Peyer's patch (tissue), 4 donors: ENCODE measurements around the gene SAMMSON. TPM values are rescaled to one million over a fixed set of nuclear protein-coding genes. Genes with fewer than 3 reads are reported as not detected.
A peak's percentile ranks its signal among the peaks of the same experiment; 100 is the strongest.

Experiments
- DNase-seq, 3 donors: peaks; one replicate each; pipeline ENCODE4 v3.0.0-alpha.2; 2017 to 2019
- H3K27ac ChIP-seq, 4 donors: fragments of 200-600 bp; sonication (generic); one replicate each; pipeline ENCODE4 v1.5.1; 2016 to 2019
- H3K27me3 ChIP-seq, 2 donors: fragments of 200-600 bp; sonication (generic); one replicate each; pipeline ENCODE4 v1.5.1; 2019
- H3K36me3 ChIP-seq, 3 donors: fragments of 200-600 bp; sonication (generic); one replicate each; pipeline ENCODE4 v1.5.1; 2016 to 2019
- H3K4me1 ChIP-seq, 4 donors: fragments of 200-600 bp; sonication (generic); one replicate each; pipeline ENCODE4 v1.5.1; 2016 to 2019
- H3K4me3 ChIP-seq, 4 donors: fragments of 200-600 bp; sonication (generic); 1 replicate in 3 of 4; 2 replicates in 1 of 4; pipeline ENCODE4 v1.5.1; 2016 to 2019; ENCODE audit warnings: mild to moderate bottlenecking in 1 of 4
- H3K9me3 ChIP-seq, 4 donors: fragments of 200-600 bp; sonication (generic); one replicate each; pipeline ENCODE4 v1.5.1; 2016 to 2019; ENCODE audit warnings: mild to moderate bottlenecking in 1 of 4
- CTCF ChIP-seq, 6 experiments: fragments of 450-650 bp in 4 of 6; fragments of 200-600 bp in 2 of 6; sonication (generic) in 1 of 6; IDR thresholded peaks; one replicate each; pipeline ENCODE4 v1.5.1; 2017 to 2019; ENCODE audit warnings: antibody characterized with exemption in 6 of 6, mild to moderate bottlenecking in 3 of 6, moderate library complexity in 1 of 6
- POLR2A ChIP-seq, 2 donors: fragments of 450-650 bp; IDR thresholded peaks; one replicate each; pipeline ENCODE4 v1.5.1; 2017; ENCODE audit warnings: antibody characterized with exemption in 2 of 2, mild to moderate bottlenecking in 2 of 2, moderate library complexity in 2 of 2
- total RNA-seq, 4 donors: library from RNA; depleted of rRNA; stranded (reverse); fragments of >200 nt; gene quantifications; one replicate each; pipeline ENCODE4 v1.1.0, GENCODE V29; 2016

SAMMSON gene
- total RNA-seq: not detected

GRCh38 chr3:69999140-70000027, at the start of gene SAMMSON:
Gene SAMMSON, plus strand, starts transcription at chr3:69999733.
- Histone ChIP-seq H3K27ac (peak within 1 kb of the TSS; percentile 43 to 75 (median 60)), H3K4me1 (no peaks in the 10 kb centered on the region), H3K27me3 (no peaks in the 10 kb centered on the region), H3K36me3 (no peaks in the 10 kb centered on the region), H3K4me3 (no peak within 1 kb of the TSS), H3K9me3 (no peaks in the 10 kb centered on the region)
- DNase-seq: no peak
- no peak for TF ChIP-seq POLR2A (IDR thresholded peaks at IDR 0.05)
- TF ChIP-seq CTCF (IDR thresholded peaks at IDR 0.05): no peak

- Histone ChIP-seq H3K27me3 (no peaks in the 10 kb centered on the region), H3K36me3 (no peaks in the 10 kb centered on the region), H3K4me3 (no peak overlapping the region), H3K4me1 (peaks cover 0 to 7% (median 0%) of the 10 kb centered on the region in 4 donors), H3K27ac (no peak overlapping the region), H3K9me3 (no peaks in the 10 kb centered on the region)
- TF ChIP-seq CTCF (IDR thresholded peaks at IDR 0.05): no peak
- no peak for TF ChIP-seq POLR2A (IDR thresholded peaks at IDR 0.05)
- no peak for DNase-seq
Measured at GRCh38 chr3:69951616-69952015, 47.9 kb upstream of the SAMMSON start.

- Histone ChIP-seq H3K9me3 (no peaks in the 10 kb centered on the region), H3K27me3 (no peaks in the 10 kb centered on the region), H3K36me3 (peaks cover 0 to 11% (median 0%) of the 10 kb centered on the region in 3 donors), H3K27ac (no peak overlapping the region), H3K4me1 (no peaks in the 10 kb centered on the region), H3K4me3 (no peak overlapping the region)
- TF ChIP-seq POLR2A (IDR thresholded peaks at IDR 0.05) (no peak), CTCF (IDR thresholded peaks at IDR 0.05) (no peak)
- DNase-seq: no peak
Measured at GRCh38 chr3:69959581-69959980, 40.0 kb upstream of the SAMMSON start.

GRCh38 chr3:69961706-69962439, 37.7 kb upstream of the SAMMSON start:
- Histone ChIP-seq H3K27ac (no peak overlapping the region), H3K4me3 (no peak overlapping the region), H3K4me1 (no peaks in the 10 kb centered on the region), H3K27me3 (no peaks in the 10 kb centered on the region), H3K9me3 (no peaks in the 10 kb centered on the region), H3K36me3 (peaks cover 0 to 11% (median 0%) of the 10 kb centered on the region in 3 donors)
- TF ChIP-seq CTCF (IDR thresholded peaks at IDR 0.05): no peak
- TF ChIP-seq POLR2A (IDR thresholded peaks at IDR 0.05): no peak
- DNase-seq: no peak

- H3K36me3 ChIP-seq: peaks cover 0 to 11% (median 0%) of the 10 kb centered on the region in 3 donors
- H3K4me1 ChIP-seq: no peaks in the 10 kb centered on the region
- DNase-seq: no peak
- H3K27me3 ChIP-seq: no peaks in the 10 kb centered on the region
- TF ChIP-seq POLR2A (IDR thresholded peaks at IDR 0.05) (no peak), CTCF (IDR thresholded peaks at IDR 0.05) (no peak)
- H3K9me3 ChIP-seq: no peaks in the 10 kb centered on the region
- H3K27ac ChIP-seq: no peak overlapping the region
- no peak overlapping the region for H3K4me3 ChIP-seq
Measured at GRCh38 chr3:69963643-69964042, 35.9 kb upstream of the SAMMSON start.
